Ascending aorta (tissue), 2 donors: ENCODE results near the gene MBP. TPM values are rescaled to one million over a fixed set of nuclear protein-coding genes. Genes with fewer than 3 reads are reported as not detected.
A peak's percentile ranks its signal among the peaks of the same experiment; 100 is the strongest.

ENCODE experiments used
- DNase-seq, 2 donors: peaks; one replicate each; pipeline ENCODE4 v3.0.0-alpha.2; 2019; ENCODE audit warnings: low spot score in 2 of 2
- H3K27ac ChIP-seq, 2 donors: fragments of 200-600 bp; sonication (generic); one replicate each; pipeline ENCODE4 v1.5.1; 2016 to 2017; ENCODE audit warnings: mild to moderate bottlenecking in 1 of 2
- H3K27me3 ChIP-seq: fragments of 200-600 bp; sonication (generic); one replicate; pipeline ENCODE4 v1.5.1; 2017
- H3K36me3 ChIP-seq, 2 donors: fragments of 200-600 bp; sonication (generic); one replicate each; pipeline ENCODE4 v1.5.1; 2016
- H3K4me1 ChIP-seq, 2 donors: fragments of 200-600 bp; sonication (generic); one replicate each; pipeline ENCODE4 v1.5.1; 2016 to 2017; ENCODE audit warnings: mild to moderate bottlenecking in 1 of 2
- H3K4me3 ChIP-seq, 2 donors: fragments of 200-600 bp; sonication (generic); one replicate each; pipeline ENCODE4 v1.5.1; 2016 to 2017; ENCODE audit warnings: mild to moderate bottlenecking in 1 of 2
- H3K9me3 ChIP-seq, 2 donors: fragments of 200-600 bp; sonication (generic); one replicate each; pipeline ENCODE4 v1.5.1; 2016
- intact Hi-C: fragments of 100-400 bp; cut with DNase I; formaldehyde crosslinking; loops from one replicate; pipeline ENCODE4 v1.15.1; 2023
- total RNA-seq: library from RNA; depleted of rRNA; stranded (reverse); fragments of >200 nt; gene quantifications from one replicate; pipeline ENCODE4 v1.1.0, GENCODE V29; 2016
- TF ChIP-seq, protein P1 (sequence below), 3 experiments: fragments of 200-600 bp in 2 of 3; fragments of 450-650 bp in 1 of 3; sonication (generic) in 2 of 3; IDR thresholded peaks; one replicate each; pipeline ENCODE4 v1.5.1; 2016 to 2019; ENCODE audit warnings: antibody characterized with exemption in 3 of 3, mild to moderate bottlenecking in 1 of 3, moderate library complexity in 1 of 3

MBP gene
- total RNA-seq, 1 donor from 2014 or later: 8.1 TPM

DNA sequence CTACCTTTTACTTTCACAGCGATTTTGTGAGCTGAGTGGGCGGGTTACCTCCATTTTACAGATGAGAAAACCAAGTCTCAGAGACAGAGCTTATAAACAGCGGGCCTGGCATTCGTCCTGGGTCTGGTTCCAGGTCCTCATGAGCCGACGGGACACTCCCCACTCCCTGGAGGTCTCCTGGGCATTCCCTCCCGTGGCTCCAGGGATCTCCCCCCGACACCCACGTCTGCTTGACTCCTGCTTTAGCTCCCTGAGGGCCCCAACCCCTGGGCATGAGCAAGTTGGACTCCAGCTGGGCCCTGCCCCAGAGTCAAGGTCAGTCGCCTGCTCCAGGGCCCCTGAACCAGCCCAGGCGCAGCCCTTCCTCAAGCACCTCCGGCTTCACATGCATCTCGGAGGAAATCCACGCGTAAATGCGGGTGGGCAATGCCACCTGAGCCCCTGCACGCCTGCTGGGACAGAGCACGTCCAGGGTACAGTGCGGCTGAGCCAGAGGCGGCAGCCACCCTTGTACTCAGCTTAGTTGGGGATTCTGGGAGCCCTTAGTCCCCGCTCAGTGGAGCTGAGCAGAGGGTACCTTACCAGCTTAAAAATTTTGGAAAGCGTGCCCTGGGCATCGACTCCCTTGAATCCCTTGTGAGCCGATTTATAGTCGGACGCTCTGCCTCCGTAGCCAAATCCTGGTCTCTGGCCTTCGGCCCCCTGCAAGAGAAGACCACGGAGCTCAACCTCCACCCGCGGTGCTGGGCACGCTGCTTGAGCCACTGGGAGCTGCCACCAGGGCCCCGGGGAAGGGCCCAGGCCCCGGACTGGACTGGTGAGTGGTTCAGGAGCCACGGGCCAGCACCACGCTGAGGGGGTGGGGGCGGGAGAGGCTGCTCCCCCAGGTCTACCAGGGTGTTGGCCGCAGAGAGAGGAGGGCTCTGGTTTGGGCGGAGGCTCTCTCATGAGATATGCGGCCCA, 148.1 kb downstream of the MBP start:
- intact Hi-C loops: no loop called here
- no peaks in the 10 kb centered on the region for H3K9me3 ChIP-seq
- H3K4me3 ChIP-seq: no peak overlapping the region
- no peaks in the 10 kb centered on the region for H3K27me3 ChIP-seq
- H3K27ac ChIP-seq: no peak overlapping the region
- TF ChIP-seq, protein P1, sequence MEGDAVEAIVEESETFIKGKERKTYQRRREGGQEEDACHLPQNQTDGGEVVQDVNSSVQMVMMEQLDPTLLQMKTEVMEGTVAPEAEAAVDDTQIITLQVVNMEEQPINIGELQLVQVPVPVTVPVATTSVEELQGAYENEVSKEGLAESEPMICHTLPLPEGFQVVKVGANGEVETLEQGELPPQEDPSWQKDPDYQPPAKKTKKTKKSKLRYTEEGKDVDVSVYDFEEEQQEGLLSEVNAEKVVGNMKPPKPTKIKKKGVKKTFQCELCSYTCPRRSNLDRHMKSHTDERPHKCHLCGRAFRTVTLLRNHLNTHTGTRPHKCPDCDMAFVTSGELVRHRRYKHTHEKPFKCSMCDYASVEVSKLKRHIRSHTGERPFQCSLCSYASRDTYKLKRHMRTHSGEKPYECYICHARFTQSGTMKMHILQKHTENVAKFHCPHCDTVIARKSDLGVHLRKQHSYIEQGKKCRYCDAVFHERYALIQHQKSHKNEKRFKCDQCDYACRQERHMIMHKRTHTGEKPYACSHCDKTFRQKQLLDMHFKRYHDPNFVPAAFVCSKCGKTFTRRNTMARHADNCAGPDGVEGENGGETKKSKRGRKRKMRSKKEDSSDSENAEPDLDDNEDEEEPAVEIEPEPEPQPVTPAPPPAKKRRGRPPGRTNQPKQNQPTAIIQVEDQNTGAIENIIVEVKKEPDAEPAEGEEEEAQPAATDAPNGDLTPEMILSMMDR (IDR thresholded peaks at IDR 0.05): no peak
- peak in 1 of 2 donors; percentile 59 for DNase-seq
- no peaks in the 10 kb centered on the region for H3K4me1 ChIP-seq
- H3K36me3 ChIP-seq: no peaks in the 10 kb centered on the region

DNA sequence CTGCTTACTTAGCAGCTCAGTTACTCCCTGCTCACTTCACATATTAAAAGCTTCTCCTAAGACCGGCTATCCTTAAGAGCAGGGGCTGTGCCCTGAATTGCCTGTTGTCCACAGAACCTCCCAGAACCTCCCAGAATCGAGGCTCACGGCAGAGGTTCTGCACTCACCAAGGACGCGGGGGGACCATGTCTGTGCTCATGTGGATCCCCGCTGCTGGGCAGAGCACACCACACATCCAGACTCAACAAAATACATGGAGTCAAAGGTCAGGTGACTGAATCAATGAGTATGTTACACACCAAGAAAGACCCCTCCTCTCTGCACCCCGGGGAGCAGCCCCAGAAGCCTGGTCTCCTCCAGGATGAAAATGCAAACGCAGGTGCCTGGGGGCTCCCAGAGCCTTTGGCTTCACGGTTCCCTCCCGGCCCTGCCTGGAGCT, 149.0 kb downstream of the MBP start:
- no peaks in the 10 kb centered on the region for H3K4me1 ChIP-seq
- intact Hi-C loops: loop anchor here (1.0 kb wide), 1 partner anchor 181 kb away; no protein-coding TSS in a partner anchor
- TF ChIP-seq, protein P1 (IDR thresholded peaks at IDR 0.05): no peak
- H3K36me3 ChIP-seq: no peaks in the 10 kb centered on the region
- no peak overlapping the region for H3K4me3 ChIP-seq
- no peak overlapping the region for H3K27ac ChIP-seq
- H3K9me3 ChIP-seq: no peaks in the 10 kb centered on the region
- H3K27me3 ChIP-seq: no peaks in the 10 kb centered on the region
- peak in 1 of 2 donors; percentile 51 for DNase-seq

DNA sequence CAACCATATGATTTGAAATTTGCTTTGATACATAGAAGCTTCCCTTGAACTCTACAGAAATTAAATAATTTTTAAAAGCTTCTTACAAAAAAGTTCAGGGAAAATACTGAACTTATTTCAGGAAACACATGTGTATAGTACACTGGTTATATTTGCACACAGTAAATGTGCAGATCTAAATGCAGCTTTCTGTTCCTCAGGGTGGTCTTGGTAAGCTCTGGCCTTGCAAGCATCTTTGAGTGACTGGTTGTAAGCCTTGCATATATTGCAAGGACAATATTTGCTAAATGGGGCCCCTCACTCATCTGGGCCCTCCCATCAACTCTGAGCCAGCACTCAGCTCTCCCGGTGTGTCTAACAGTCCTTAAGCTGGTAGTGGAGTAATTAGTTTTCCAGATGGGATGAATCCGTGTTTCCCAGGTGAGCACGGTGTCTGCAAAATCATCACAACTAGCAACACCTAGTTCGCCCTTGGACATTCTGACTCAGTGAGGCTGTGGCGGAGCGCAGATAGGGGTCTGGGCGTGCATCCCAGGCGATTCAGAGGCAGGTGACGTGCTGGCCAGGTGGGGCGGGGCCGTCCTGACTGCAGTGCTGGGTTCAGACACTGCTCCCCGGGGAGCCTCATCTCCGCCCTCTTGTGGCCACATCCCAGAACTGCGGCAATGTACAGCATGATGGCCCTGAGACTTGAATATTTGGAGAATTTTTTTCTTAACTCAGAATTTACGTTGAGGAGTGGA, 149.6 kb downstream of the MBP start:
- H3K36me3 ChIP-seq: no peaks in the 10 kb centered on the region
- peak in 1 of 2 donors; percentile 84 for DNase-seq
- H3K4me1 ChIP-seq: no peaks in the 10 kb centered on the region
- no peak overlapping the region for H3K27ac ChIP-seq
- H3K27me3 ChIP-seq: no peaks in the 10 kb centered on the region
- intact Hi-C loops: loop anchor here (1.0 kb wide), 1 partner anchor 181 kb away; no protein-coding TSS in a partner anchor
- H3K9me3 ChIP-seq: no peaks in the 10 kb centered on the region
- H3K4me3 ChIP-seq: no peak overlapping the region
- TF ChIP-seq, protein P1 (IDR thresholded peaks at IDR 0.05): peak; percentile 58 to 90 (median 87)

DNA sequence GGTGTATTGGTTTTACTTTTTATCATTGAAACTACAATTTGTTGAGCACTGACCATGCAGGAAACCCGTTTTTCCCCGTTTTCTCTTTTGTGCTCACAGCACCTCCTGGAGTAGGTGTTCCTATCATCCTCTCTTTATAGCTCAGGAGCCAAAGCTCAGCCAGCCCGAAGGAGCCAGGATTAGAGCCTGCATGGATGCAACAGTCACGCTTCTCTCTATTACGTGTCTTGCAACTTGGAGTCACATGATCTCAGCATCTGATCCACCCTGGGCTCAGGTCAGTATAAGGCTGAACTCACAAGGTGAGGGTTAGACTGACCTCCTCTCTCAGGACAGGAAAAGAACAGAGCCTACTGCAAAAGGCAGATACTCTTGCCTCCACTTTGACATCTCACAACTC, 150.5 kb downstream of the MBP start:
- no peak overlapping the region for H3K27ac ChIP-seq

DNA sequence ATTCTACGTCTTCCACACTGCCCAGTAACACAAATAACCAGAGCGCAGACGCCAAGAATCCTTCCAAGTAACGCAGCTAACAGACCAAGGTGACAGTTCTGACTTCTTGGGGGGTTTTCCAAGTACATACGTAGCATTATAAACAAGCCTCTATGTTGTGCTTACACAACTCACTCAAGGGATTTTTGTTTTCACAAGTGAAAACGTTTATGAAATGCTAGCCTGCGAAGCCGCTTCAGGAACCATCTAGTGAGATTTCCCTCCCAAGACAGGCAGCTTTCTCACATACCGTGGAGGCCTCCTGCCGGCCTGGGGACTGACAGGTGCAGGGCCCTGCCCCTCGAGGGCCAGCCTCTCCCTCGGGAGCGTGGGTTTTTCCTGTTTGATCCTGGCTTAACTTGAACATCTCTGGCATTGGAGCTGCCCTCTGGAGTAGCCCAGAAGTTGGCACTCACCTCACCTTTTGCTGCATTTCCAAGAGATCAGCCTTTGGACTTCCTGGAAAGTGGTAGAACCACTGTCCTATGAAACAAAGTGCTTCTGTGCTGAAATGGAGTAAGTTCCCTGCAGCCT, 151.1 kb downstream of the MBP start:
- Histone ChIP-seq H3K36me3 (no peaks in the 10 kb centered on the region), H3K4me1 (no peaks in the 10 kb centered on the region), H3K27me3 (no peaks in the 10 kb centered on the region), H3K4me3 (no peak overlapping the region), H3K27ac (no peak overlapping the region), H3K9me3 (no peaks in the 10 kb centered on the region)
- DNase-seq: peak in 1 of 2 donors; percentile 49
- intact Hi-C loops: no loop called here
- TF ChIP-seq, protein P1 (IDR thresholded peaks at IDR 0.05): no peak

More for the DNA sequence above, 150.5 kb downstream of the MBP start:
- no peaks in the 10 kb centered on the region for H3K36me3 ChIP-seq
- no peaks in the 10 kb centered on the region for H3K9me3 ChIP-seq
- peak in 1 of 2 donors; percentile 34 for DNase-seq
- intact Hi-C loops: no loop called here
- no peak overlapping the region for H3K4me3 ChIP-seq
- H3K4me1 ChIP-seq: no peaks in the 10 kb centered on the region
- TF ChIP-seq, protein P1 (IDR thresholded peaks at IDR 0.05): no peak
- H3K27me3 ChIP-seq: no peaks in the 10 kb centered on the region
